HFF-Myc (cell line): ENCODE results near the gene FAM83F.

Source experiments
- DNase-seq: peaks from one replicate; pipeline ENCODE4 v3.0.0-alpha.2; 2011; ENCODE audit warnings: low read depth; ENCODE audit errors: extremely low read depth
- H3K4me3 ChIP-seq: replicated peaks from 2 replicates; pipeline ENCODE4 v1.5.1; 2011; ENCODE audit warnings: low read depth, mild to moderate bottlenecking, control low read depth, low read length
- TF ChIP-seq, protein P1 (sequence below): IDR thresholded peaks from 2 replicates; pipeline ENCODE4 v1.5.1; 2012; ENCODE audit warnings: mild to moderate bottlenecking, low read depth, low read length, control low read depth; ENCODE audit errors: missing control alignments

The FAM83F gene

DNA sequence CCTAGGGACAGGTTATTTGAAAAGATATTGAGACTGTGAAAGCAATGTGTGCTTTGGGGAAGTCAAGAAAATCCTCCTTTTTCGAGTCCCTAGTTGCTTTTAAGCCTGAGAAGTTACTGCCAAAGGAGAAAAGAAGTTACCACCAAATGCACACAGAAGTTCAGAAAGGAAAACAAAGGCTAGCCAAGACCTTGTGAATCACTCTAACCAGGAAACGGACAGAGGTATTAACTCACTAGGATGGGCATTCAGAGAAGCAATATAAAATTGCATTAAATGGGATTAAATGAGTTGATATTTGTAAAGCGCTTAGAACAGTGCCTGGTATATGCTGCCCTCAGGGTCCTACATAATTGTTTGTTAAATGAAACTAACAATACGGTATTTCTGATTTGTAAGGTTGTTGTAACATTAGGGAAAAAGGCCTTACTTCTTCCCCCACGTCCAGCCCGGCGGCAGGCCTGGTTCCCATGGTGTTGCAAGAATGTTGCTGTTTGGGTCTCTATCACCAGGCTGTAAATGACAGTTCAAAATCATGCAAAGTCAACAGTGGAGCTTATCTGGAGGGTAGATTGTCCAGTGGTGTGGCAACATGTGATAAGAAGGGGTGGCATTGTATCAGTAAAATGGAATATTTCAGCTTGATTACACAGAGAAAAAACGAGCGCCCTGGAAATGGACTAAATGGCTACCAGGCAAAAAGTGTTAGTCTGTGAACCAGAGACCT lies 27.5 kb upstream of the FAM83F start:
- TF ChIP-seq, protein P1, sequence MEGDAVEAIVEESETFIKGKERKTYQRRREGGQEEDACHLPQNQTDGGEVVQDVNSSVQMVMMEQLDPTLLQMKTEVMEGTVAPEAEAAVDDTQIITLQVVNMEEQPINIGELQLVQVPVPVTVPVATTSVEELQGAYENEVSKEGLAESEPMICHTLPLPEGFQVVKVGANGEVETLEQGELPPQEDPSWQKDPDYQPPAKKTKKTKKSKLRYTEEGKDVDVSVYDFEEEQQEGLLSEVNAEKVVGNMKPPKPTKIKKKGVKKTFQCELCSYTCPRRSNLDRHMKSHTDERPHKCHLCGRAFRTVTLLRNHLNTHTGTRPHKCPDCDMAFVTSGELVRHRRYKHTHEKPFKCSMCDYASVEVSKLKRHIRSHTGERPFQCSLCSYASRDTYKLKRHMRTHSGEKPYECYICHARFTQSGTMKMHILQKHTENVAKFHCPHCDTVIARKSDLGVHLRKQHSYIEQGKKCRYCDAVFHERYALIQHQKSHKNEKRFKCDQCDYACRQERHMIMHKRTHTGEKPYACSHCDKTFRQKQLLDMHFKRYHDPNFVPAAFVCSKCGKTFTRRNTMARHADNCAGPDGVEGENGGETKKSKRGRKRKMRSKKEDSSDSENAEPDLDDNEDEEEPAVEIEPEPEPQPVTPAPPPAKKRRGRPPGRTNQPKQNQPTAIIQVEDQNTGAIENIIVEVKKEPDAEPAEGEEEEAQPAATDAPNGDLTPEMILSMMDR: no peak
- H3K4me3 ChIP-seq: no peak overlapping the region
- DNase-seq: no peak

- H3K4me3 ChIP-seq: no peak overlapping the region
- no peak for DNase-seq
- TF ChIP-seq, protein P1: no peak
These were observed 26.5 kb upstream of the FAM83F start for GRCh38 chr22:39967996-39968972.

- H3K4me3 ChIP-seq: no peak overlapping the region
- TF ChIP-seq, protein P1: no peak
- DNase-seq: no peak
These were observed 24.0 kb upstream of the FAM83F start for GRCh38 chr22:39970742-39971141.

- DNase-seq: no peak
- no peak overlapping the region for H3K4me3 ChIP-seq
- TF ChIP-seq, protein P1: no peak
These were observed 22.1 kb upstream of the FAM83F start for GRCh38 chr22:39972641-39973040.

- no peak for DNase-seq
- TF ChIP-seq, protein P1: no peak
- H3K4me3 ChIP-seq: no peak overlapping the region
These were observed 21.1 kb upstream of the FAM83F start for GRCh38 chr22:39973656-39974055.

GRCh38 chr22:39974065-39974464 lies 20.7 kb upstream of the FAM83F start:
- H3K4me3 ChIP-seq: no peak overlapping the region
- no peak for DNase-seq
- TF ChIP-seq, protein P1: no peak
